KG1 (cell line): ENCODE results near the gene TBCD.
"Not testable (repeated sequence)": the region's sequence is repeated elsewhere in the genome, so short reads cannot be mapped to it uniquely, and the experiment has no call there.

Source experiments
- DNase-seq: peaks from one replicate; lab custom pipeline; 2025; lab: John Stamatoyannopoulos, UW

Gene TBCD

GRCh38 chr17:82940226-82941020 is 188.6 kb downstream of the TBCD start:
- DNase-seq = no peak

GRCh38 chr17:82941021-82942001 is 189.4 kb downstream of the TBCD start:
- no peak for DNase-seq

GRCh38 chr17:82942166-82943130 is 190.6 kb downstream of the TBCD start:
- DNase-seq = no peak

- no peak for DNase-seq
Observed at GRCh38 chr17:82943339-82943738, 191.5 kb downstream of the TBCD start.

GRCh38 chr17:82943751-82944150 is 191.9 kb downstream of the TBCD start:
- no peak for DNase-seq

- no peak for DNase-seq
Observed at GRCh38 chr17:82944990-82945389, 193.1 kb downstream of the TBCD start.

GRCh38 chr17:82946081-82946480 is 194.2 kb downstream of the TBCD start:
- no peak for DNase-seq

- DNase-seq = no peak
Observed at GRCh38 chr17:82947051-82947991, 195.5 kb downstream of the TBCD start.

- no peak for DNase-seq
Observed at GRCh38 chr17:82948081-82948511, 196.2 kb downstream of the TBCD start.

- no peak for DNase-seq
Observed at GRCh38 chr17:82948957-82949356, 197.1 kb downstream of the TBCD start.

- no peak for DNase-seq
Observed at GRCh38 chr17:82949361-82949760, 197.5 kb downstream of the TBCD start.

GRCh38 chr17:82949984-82950383 is 198.1 kb downstream of the TBCD start:
- no peak for DNase-seq

- no peak for DNase-seq
Observed at GRCh38 chr17:82950525-82951102, 198.7 kb downstream of the TBCD start.

- DNase-seq = no peak
Observed at GRCh38 chr17:82952019-82952418, 200.2 kb downstream of the TBCD start.

- DNase-seq = not testable (repeated sequence)
Observed at GRCh38 chr17:82955106-82955505, 203.2 kb downstream of the TBCD start.

- DNase-seq = not testable (repeated sequence)
Observed at GRCh38 chr17:82955627-82956026, 203.8 kb downstream of the TBCD start.

GRCh38 chr17:82956146-82956725 is 204.4 kb downstream of the TBCD start:
- no peak for DNase-seq

GRCh38 chr17:82956726-82957468 is 205.0 kb downstream of the TBCD start:
- DNase-seq = no peak

GRCh38 chr17:82957469-82957795 is 205.6 kb downstream of the TBCD start:
- DNase-seq = no peak
